Right atrium auricular region (tissue), 2 donors: ENCODE data around the gene NINJ1. TPM values are rescaled to one million over a fixed set of nuclear protein-coding genes. Genes with fewer than 3 reads are reported as not detected.

Experiments
- DNase-seq: peaks from one replicate; pipeline ENCODE4 v3.0.0-alpha.2; 2019; ENCODE audit warnings: low spot score
- H3K27ac ChIP-seq, 2 donors: fragments of 200-600 bp; sonication (generic); 1 replicate in 1 of 2; 2 replicates in 1 of 2; pipeline ENCODE4 v1.5.1; 2016 to 2019
- H3K27me3 ChIP-seq, 2 donors: fragments of 200-600 bp; sonication (generic); one replicate each; pipeline versions ENCODE4 v1.5.1 to v1.6.0; 2017 to 2019
- H3K36me3 ChIP-seq: fragments of 200-600 bp; sonication (generic); one replicate; pipeline ENCODE4 v1.5.1; 2016
- H3K4me1 ChIP-seq, 2 donors: fragments of 200-600 bp; sonication (generic); one replicate each; pipeline versions ENCODE4 v1.5.1 to v1.6.0; 2017 to 2019
- H3K4me3 ChIP-seq, 2 donors: fragments of 200-600 bp; sonication (generic); 1 replicate in 1 of 2; 2 replicates in 1 of 2; pipeline ENCODE4 v1.5.1; 2017 to 2019; ENCODE audit warnings: mild to moderate bottlenecking in 1 of 2, moderate library complexity in 1 of 2
- H3K9me3 ChIP-seq, 2 donors: fragments of 200-600 bp; sonication (generic); one replicate each; pipeline ENCODE4 v1.5.1; 2019
- total RNA-seq, 2 donors: library from RNA; depleted of rRNA; stranded (reverse); fragments of >200 nt; gene quantifications; one replicate each; pipeline ENCODE4 v1.1.0, GENCODE V29; 2016
- TF ChIP-seq, protein P1 (sequence below), 2 donors: fragments of 200-600 bp; sonication (generic); IDR thresholded peaks; one replicate each; pipeline ENCODE4 v1.5.1; 2019; ENCODE audit warnings: antibody characterized with exemption in 2 of 2

Gene NINJ1
- total RNA-seq, 2 donors from 2014 or later = 65.5 to 89.4 TPM

DNA sequence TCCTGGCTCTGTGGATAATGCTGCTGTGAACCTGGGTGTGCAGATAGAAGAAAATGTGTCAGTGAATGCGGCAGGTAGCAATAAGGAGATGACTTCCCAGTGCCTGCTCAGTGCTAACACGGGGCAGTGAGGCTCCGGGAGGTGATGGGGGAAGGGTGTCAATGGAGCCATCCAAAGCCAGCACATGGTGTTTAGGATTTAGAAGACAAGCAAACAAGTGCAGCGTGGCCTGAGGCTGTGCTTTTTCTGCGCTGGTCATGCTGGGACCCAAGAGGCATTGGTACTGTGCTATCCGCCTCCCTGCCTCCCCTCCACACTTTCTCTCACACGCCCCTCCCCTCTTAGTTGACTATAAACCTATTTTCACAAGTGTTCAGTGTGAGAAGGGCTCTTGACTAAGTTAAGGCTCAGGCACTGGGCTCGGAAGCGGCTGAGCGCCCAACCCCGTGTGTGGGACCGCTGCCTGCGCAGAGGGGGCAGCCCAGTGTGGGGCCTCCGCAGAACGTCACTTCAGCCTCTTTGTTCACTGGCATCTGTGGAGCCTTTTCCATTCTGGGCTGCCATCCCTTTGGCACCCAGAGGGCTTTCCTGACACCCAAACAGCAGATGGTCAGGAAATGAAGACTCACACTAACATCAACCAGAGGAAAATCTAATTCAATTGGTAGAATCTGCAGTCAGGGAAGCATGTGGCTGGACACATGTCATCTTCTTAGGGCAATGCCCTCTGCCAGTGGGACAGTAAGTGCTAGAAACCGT, 21.8 kb upstream of the NINJ1 start:
- H3K27ac ChIP-seq = no peak overlapping the region

DNA sequence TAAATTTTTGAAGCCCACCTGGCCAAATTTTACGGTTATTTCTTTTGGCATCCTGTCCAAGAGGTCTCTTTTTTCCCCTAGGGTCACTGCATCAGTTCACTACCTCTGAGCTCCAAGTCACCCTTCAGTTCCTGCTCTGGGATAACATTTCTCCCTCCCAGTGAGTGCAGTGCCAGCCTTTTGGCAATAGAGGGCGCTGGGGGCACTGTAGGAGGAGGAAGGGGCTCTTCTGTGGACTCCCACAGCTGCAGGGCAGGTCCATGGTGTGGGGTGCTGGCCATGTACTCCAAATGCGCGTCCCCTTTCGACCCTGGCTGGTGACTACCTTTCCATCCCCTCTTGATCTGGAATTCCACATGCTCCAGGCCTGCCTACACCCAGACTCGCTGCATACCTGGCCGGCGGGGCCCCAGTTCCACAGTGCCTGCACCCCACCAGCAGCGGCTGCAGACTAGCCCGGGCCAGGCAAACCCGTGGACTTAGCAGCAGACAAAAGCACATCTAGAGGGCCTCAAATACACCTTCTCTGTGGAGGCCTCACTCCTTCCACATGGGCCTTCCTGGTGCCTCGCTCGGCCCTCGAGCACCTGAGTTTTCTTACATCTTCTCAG, 20.3 kb upstream of the NINJ1 start:
- H3K27me3 ChIP-seq = no peaks in the 10 kb centered on the region
- H3K4me3 ChIP-seq = no peak overlapping the region
- no peak overlapping the region for H3K27ac ChIP-seq
- no peaks in the 10 kb centered on the region for H3K4me1 ChIP-seq
- H3K9me3 ChIP-seq = no peaks in the 10 kb centered on the region
- TF ChIP-seq, protein P1, sequence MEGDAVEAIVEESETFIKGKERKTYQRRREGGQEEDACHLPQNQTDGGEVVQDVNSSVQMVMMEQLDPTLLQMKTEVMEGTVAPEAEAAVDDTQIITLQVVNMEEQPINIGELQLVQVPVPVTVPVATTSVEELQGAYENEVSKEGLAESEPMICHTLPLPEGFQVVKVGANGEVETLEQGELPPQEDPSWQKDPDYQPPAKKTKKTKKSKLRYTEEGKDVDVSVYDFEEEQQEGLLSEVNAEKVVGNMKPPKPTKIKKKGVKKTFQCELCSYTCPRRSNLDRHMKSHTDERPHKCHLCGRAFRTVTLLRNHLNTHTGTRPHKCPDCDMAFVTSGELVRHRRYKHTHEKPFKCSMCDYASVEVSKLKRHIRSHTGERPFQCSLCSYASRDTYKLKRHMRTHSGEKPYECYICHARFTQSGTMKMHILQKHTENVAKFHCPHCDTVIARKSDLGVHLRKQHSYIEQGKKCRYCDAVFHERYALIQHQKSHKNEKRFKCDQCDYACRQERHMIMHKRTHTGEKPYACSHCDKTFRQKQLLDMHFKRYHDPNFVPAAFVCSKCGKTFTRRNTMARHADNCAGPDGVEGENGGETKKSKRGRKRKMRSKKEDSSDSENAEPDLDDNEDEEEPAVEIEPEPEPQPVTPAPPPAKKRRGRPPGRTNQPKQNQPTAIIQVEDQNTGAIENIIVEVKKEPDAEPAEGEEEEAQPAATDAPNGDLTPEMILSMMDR (IDR thresholded peaks at IDR 0.05) = peak in 1 of 2 donors; percentile 58
- H3K36me3 ChIP-seq = no peaks in the 10 kb centered on the region
- no peak for DNase-seq

More for the DNA sequence above, 21.8 kb upstream of the NINJ1 start:
- Histone ChIP-seq H3K9me3 (no peaks in the 10 kb centered on the region), H3K27me3 (no peaks in the 10 kb centered on the region), H3K4me1 (peaks cover 0 to 13% of the 10 kb centered on the region in 2 donors), H3K4me3 (no peak overlapping the region), H3K36me3 (no peaks in the 10 kb centered on the region)
- TF ChIP-seq, protein P1 (IDR thresholded peaks at IDR 0.05) = no peak
- DNase-seq = no peak

DNA sequence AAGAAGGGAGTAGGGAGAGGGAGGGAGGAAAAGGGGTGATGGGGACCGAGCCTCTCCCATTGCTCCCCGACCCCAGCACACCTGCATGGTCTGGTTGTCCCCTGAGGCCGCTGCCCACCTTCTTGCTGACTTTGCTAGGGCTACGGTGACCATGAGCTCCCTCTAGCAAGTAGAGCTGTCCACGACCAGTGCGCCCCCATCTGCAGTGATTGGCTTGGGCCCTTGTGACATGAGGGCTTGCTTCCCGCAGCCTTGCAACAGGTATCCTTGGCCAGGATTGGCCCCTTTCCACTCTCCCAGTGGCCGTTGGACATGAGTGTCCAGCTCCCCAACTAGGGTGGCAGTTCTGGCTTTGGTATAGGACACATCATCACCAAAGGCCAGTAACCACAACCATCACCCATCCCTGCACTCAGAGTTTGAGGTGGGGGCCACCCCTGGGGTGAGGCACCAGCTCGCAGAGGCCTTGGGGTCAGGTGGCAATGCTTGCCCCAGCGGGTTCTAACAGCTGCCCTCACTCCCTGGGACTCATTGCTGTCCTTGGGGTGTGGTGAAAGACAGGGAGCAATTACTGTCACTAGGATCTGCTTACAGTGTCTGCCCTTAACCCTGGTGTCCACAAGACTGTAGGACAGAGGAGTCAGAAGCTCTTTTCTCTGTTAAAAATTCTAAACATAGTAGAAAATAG, 17.2 kb upstream of the NINJ1 start:
- H3K36me3 ChIP-seq = no peaks in the 10 kb centered on the region
- H3K27me3 ChIP-seq = no peaks in the 10 kb centered on the region
- no peaks in the 10 kb centered on the region for H3K9me3 ChIP-seq
- no peak overlapping the region for H3K4me3 ChIP-seq
- no peak for DNase-seq
- no peaks in the 10 kb centered on the region for H3K4me1 ChIP-seq
- TF ChIP-seq, protein P1 (IDR thresholded peaks at IDR 0.05) = no peak
- no peak overlapping the region for H3K27ac ChIP-seq

DNA sequence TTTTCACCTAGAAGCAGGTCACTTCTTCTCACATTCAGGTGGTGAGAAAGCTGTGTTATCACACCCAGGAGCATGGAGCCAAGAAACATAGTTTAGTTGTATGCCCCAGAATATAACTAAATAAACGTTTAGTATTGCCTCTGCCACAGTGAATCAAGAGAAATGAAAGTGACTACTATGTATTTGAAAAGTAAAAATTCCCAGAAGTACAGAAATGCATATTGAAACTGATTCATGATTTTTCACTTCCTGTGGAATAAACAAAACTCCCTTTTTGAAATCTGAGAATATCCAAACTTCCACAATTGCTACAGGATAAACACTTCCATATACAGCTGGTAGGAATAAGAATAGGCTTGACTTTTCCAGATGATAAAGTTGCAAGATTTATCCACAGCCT, 15.3 kb upstream of the NINJ1 start:
- Histone ChIP-seq H3K27me3 (no peaks in the 10 kb centered on the region), H3K9me3 (no peaks in the 10 kb centered on the region), H3K4me3 (no peak overlapping the region), H3K4me1 (peaks cover 0 to 3% of the 10 kb centered on the region in 2 donors), H3K36me3 (no peaks in the 10 kb centered on the region), H3K27ac (no peak overlapping the region)
- TF ChIP-seq, protein P1 (IDR thresholded peaks at IDR 0.05) = no peak
- DNase-seq = no peak

DNA sequence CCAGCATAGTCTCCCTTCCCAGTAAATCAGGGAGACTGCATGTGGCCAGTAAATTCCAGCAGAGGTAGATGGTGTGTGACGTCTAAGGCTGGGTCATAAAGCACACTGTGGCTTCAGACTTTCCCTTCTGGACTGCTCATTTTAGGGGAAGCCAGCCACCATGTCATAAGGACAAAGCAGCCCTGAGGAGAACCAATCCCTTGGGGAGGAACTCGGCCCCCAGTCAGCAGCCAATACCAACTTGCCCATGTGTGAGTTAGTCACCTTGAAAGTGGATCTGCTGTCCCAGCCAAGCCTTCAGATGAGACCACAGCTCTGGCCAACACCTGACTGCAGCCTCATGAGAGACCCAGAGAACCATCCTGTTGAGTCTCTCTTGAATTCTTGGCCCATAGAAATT, 14.7 kb upstream of the NINJ1 start:
- Histone ChIP-seq H3K27ac (no peak overlapping the region), H3K36me3 (no peaks in the 10 kb centered on the region), H3K4me1 (peaks cover 0 to 10% of the 10 kb centered on the region in 2 donors), H3K9me3 (no peaks in the 10 kb centered on the region), H3K4me3 (no peak overlapping the region), H3K27me3 (no peaks in the 10 kb centered on the region)
- DNase-seq = no peak
- TF ChIP-seq, protein P1 (IDR thresholded peaks at IDR 0.05) = no peak
